GM12878 (cell line): ENCODE measurements around the gene ADPRM. TPM values are rescaled to one million over a fixed set of nuclear protein-coding genes. Genes with fewer than 3 reads are reported as not detected.
A peak's percentile ranks its signal among the peaks of the same experiment; 100 is the strongest.
"Not testable (repeated sequence)": the region's sequence is repeated elsewhere in the genome, so short reads cannot be mapped to it uniquely, and the experiment has no call there.

Source experiments
- ATAC-seq: fragments of 200-7000 bp; cut with Tn5 transposase; 3 replicates; pipeline ENCODE4 v1.9.1; 2020; ENCODE audit warnings: mild to moderate bottlenecking, moderate library complexity
- BruUV-seq: library from RNA; stranded (reverse); fragments of 400-500 nt; replicated peaks from 2 replicates; lab custom pipeline; 2021; lab: Mats Ljungman, UMichigan
- CTCF ChIA-PET: fragments of 300-600 bp; sonication (Branson Sonifier 250); formaldehyde crosslinking; extraction: SDS; loops from one replicate; lab custom pipeline; 2021; ENCODE audit warnings: inconsistent platforms; lab: Yijun Ruan, JAX
- POLR2A ChIA-PET: fragments of 350-600 bp; formaldehyde crosslinking; extraction: SDS; loops from one replicate; lab custom pipeline; 2021; ENCODE audit warnings: inconsistent platforms; lab: Charles Lee
- RAD21 ChIA-PET: fragments of 300-600 bp; sonication (Branson Sonifier 250); formaldehyde crosslinking; loops from one replicate; lab custom pipeline; 2023; ENCODE audit warnings: antibody characterized with exemption; ENCODE audit not compliant: unreplicated experiment; lab: Charles Lee
- SMC1A ChIA-PET: fragments of 300-600 bp; sonication (Branson Sonifier 250); formaldehyde crosslinking; loops from one replicate; lab custom pipeline; 2023; ENCODE audit not compliant: unreplicated experiment, uncharacterized antibody; lab: Charles Lee
- DNase-seq: peaks from one replicate; pipeline ENCODE4 v3.0.0-alpha.2; 2011; ENCODE audit warnings: low read depth, low spot score
- FAIRE-seq: peaks from 3 replicates; lab custom pipeline; 2011; peaks lifted over from hg19 to GRCh38; lab: Jason Lieb, UNC
- H2AFZ ChIP-seq: 2 replicates; pipeline ENCODE4 v1.6.0; 2011; ENCODE audit warnings: low read depth, low read length, control low read depth; ENCODE audit not compliant: control insufficient read depth
- H3K27ac ChIP-seq: 2 replicates; pipeline ENCODE4 v1.5.1; 2011; ENCODE audit warnings: control low read depth; ENCODE audit not compliant: control insufficient read depth, insufficient read depth
- H3K27me3 ChIP-seq, 2 experiments: replicated peaks in 1 of 2; 2 replicates each; pipeline versions ENCODE4 v1.6.0 to v1.6.1; 2011; ENCODE audit warnings: low read length in 1 of 2; ENCODE audit not compliant: control insufficient read depth in 2 of 2, insufficient read depth in 2 of 2
- H3K36me3 ChIP-seq, 2 experiments: 2 replicates each; pipeline ENCODE4 v1.5.1; 2011; ENCODE audit warnings: low read length in 1 of 2; ENCODE audit not compliant: control insufficient read depth in 2 of 2, insufficient read depth in 2 of 2
- H3K4me1 ChIP-seq: 2 replicates; pipeline ENCODE4 v1.6.1; 2011; ENCODE audit warnings: mild to moderate bottlenecking, low read length, moderate library complexity, mixed read lengths; ENCODE audit not compliant: control insufficient read depth, insufficient read depth
- H3K4me2 ChIP-seq: 2 replicates; pipeline ENCODE4 v1.6.0; 2011; ENCODE audit warnings: control low read depth; ENCODE audit not compliant: control insufficient read depth, insufficient read depth
- H3K4me3 ChIP-seq: fragments of 200-600 bp; sonication (generic); 2 replicates; pipeline ENCODE4 v1.5.1; 2016
- H3K79me2 ChIP-seq: 2 replicates; pipeline ENCODE4 v1.6.0; 2011; ENCODE audit warnings: low read length; ENCODE audit not compliant: control insufficient read depth, insufficient read depth
- H3K9ac ChIP-seq: 2 replicates; pipeline ENCODE4 v1.8.0; 2011; ENCODE audit warnings: low read length, control low read depth, mixed read lengths; ENCODE audit not compliant: control insufficient read depth, insufficient read depth
- H3K9me3 ChIP-seq: replicated peaks from 3 replicates; pipeline ENCODE4 v1.5.1; 2011; ENCODE audit warnings: mild to moderate bottlenecking, low read length; ENCODE audit not compliant: control insufficient read depth, insufficient read depth
- H4K20me1 ChIP-seq: 2 replicates; pipeline ENCODE4 v1.6.0; 2011; ENCODE audit not compliant: control insufficient read depth, insufficient read depth
- ZNF217 ChIP-seq: fragments of 450-650 bp; IDR thresholded peaks from 2 replicates; pipeline ENCODE4 v1.6.1; 2017; ENCODE audit warnings: antibody characterized with exemption, mild to moderate bottlenecking
- WGBS: methylation state at CpG from one replicate; pipeline ENCODE4 v1.1.6; 2016; ENCODE audit warnings: low lambda C conversion rate; ENCODE audit not compliant: insufficient replicate concordance, insufficient coverage; ENCODE audit errors: missing lambda C conversion rate; 5-methylcytosine and 5-hydroxymethylcytosine counted together
- in situ Hi-C: fragments of 300-500 bp; cut with MboI; formaldehyde crosslinking; loops from 9 replicates; pipeline ENCODE4 v1.14.3; 2018; ENCODE audit warnings: mixed read lengths
- intact Hi-C: fragments of 100-400 bp; cut with micrococcal nuclease; formaldehyde crosslinking; loops from one replicate; pipeline ENCODE4 v1.14.2; 2022; ENCODE audit not compliant: unreplicated experiment
- polyA plus RNA-seq, 11 experiments: library from polyadenylated mRNA; depleted of rRNA in 4 of 11; unstranded in 6 of 11; stranded (reverse) in 5 of 11; fragments of >200 nt; fragmentation: Nextera tagmentation in 4 of 11; fragmentation: Illumina TruSeq in 1 of 11; extraction: Ambion mirVana in 4 of 11; extraction: Trizol in 1 of 11; gene quantifications; 1 replicate in 1 of 11; 2 replicates in 10 of 11; pipeline versions ENCODE4 v1.2.1 to v1.2.3, GENCODE V29; 2011 to 2016; ENCODE audit warnings: inconsistent platforms in 2 of 11, missing spikeins in 2 of 11, low read depth in 1 of 11
- total RNA-seq, 4 experiments: library from RNA; depleted of rRNA in 3 of 4; stranded (reverse); fragments of >200 nt in 3 of 4; fragmentation: Illumina TruSeq in 1 of 4; extraction: Trizol in 1 of 4; gene quantifications; 2 replicates each; pipeline versions ENCODE4 v1.2.1 to v1.2.3, GENCODE V29; 2013 to 2021
- TF ChIP-seq, protein P1 (sequence below): fragments of 450-650 bp; IDR thresholded peaks from 2 replicates; pipeline ENCODE4 v1.6.1; 2017; ENCODE audit warnings: antibody characterized with exemption, mild to moderate bottlenecking, moderate library complexity
- TF ChIP-seq, protein P2 (sequence below): fragments of 450-650 bp; IDR thresholded peaks from 2 replicates; pipeline ENCODE4 v1.6.1; 2016; ENCODE audit warnings: mild to moderate bottlenecking, moderate library complexity, borderline replicate concordance
- TF ChIP-seq, protein P3 (sequence below): fragments of 450-650 bp; IDR thresholded peaks from 2 replicates; pipeline ENCODE4 v1.6.1; 2016; ENCODE audit warnings: mild to moderate bottlenecking

The ADPRM gene
- total and polyA plus RNA-seq, 10 of the 15 experiments (the other 5 are each of a cell fraction or from before 2014, with no cell fraction given), result 7.1 to 18.4 (median 8.8) TPM

DNA sequence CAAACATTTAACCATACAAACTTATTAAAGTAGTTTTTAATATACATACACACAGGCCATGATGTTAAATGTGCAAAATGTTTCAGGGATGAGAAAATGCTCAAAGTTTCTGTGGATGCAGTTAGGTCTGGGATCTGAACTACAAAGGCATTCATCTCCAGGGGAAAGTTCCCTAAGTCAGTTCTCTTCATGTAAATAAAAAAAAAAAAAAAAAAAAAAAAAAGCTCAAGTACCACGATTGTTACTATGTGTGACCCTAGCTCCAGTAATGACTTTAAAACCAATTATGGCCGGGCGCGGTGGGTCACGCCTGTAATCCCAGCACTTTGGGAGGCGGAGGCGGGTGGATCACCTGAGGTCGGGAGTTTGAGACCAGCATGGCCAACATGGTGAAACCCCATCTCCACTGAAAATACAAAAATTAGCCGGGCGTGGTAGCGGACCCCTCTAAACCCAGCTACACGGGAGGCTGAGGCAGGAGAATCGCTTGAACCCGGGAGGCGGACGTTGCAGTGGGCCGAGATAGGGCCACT, 1.5 kb upstream of the ADPRM start:
- BruUV-seq, in situ Hi-C loops: not testable (repeated sequence)

DNA sequence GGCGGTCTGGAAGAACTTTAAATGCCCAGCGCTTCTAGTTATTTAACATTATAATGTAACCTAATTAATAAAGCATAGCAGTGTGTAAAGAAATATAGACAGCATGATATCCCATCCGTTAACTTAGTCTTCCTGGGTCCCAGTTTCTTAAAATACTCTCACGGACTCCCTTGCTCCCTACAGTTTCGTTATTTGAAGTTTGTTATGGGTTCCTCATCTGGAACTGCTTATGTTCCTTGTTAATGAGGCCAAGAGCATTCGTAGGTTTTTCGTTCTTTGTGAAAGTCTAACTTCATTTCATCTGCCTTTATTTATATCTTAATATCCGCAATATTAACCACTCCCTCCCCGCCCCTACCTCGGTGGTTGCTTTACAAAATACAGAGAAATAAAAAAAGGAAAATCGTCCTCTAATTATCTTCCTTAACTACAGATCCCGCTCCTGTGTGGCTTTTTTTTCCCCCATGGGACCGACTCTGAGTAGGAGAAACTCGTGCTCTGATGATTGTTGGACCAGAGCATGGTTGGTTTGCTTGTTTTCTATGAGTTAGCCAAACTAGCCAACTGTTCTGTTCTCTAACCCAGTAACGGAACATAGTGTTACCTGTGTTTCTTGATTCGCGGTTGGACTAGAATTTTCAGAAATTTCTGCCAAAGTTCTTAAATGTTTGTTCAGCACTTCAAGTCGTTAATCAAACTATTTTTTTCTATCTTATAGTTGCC, 863 bp downstream of the ADPRM start:
- Histone ChIP-seq H3K4me1 (peaks cover 13% of the 10 kb centered on the region), H3K9me3 (no peaks in the 10 kb centered on the region), H3K36me3 (peaks cover 0 to 21% of the 10 kb centered on the region in 2 experiments; a peak in 2 of 4 replicates), H3K27me3 (no peaks in the 10 kb centered on the region), H3K27ac (peak overlapping the region; percentile 91), H3K4me2 (peak overlapping the region; percentile 72), H2AFZ (peak overlapping the region; percentile 89), H3K9ac (peak overlapping the region; percentile 95), H4K20me1 (no peaks in the 10 kb centered on the region), H3K79me2 (peaks cover 55% of the 10 kb centered on the region), H3K4me3 (peak overlapping the region; percentile 93)
- TSS peak; percentile 76 for BruUV-seq
- SMC1A ChIA-PET, result no interaction called here
- no peak for DNase-seq
- RAD21 ChIA-PET, result no interaction called here
- intact Hi-C loops (no loop called here), in situ Hi-C loops (no loop called here)
- CTCF ChIA-PET, result no interaction called here
- WGBS, result 7% methylated on average over 18 of the region's 18 CpGs
- POLR2A ChIA-PET, result no interaction called here
- FAIRE-seq, result no peak
- ATAC-seq, result no peak
- no peak for TF ChIP-seq ZNF217
- TF ChIP-seq, protein P1, sequence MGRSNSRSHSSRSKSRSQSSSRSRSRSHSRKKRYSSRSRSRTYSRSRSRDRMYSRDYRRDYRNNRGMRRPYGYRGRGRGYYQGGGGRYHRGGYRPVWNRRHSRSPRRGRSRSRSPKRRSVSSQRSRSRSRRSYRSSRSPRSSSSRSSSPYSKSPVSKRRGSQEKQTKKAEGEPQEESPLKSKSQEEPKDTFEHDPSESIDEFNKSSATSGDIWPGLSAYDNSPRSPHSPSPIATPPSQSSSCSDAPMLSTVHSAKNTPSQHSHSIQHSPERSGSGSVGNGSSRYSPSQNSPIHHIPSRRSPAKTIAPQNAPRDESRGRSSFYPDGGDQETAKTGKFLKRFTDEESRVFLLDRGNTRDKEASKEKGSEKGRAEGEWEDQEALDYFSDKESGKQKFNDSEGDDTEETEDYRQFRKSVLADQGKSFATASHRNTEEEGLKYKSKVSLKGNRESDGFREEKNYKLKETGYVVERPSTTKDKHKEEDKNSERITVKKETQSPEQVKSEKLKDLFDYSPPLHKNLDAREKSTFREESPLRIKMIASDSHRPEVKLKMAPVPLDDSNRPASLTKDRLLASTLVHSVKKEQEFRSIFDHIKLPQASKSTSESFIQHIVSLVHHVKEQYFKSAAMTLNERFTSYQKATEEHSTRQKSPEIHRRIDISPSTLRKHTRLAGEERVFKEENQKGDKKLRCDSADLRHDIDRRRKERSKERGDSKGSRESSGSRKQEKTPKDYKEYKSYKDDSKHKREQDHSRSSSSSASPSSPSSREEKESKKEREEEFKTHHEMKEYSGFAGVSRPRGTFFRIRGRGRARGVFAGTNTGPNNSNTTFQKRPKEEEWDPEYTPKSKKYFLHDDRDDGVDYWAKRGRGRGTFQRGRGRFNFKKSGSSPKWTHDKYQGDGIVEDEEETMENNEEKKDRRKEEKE, result no peak
- TF ChIP-seq, protein P2, sequence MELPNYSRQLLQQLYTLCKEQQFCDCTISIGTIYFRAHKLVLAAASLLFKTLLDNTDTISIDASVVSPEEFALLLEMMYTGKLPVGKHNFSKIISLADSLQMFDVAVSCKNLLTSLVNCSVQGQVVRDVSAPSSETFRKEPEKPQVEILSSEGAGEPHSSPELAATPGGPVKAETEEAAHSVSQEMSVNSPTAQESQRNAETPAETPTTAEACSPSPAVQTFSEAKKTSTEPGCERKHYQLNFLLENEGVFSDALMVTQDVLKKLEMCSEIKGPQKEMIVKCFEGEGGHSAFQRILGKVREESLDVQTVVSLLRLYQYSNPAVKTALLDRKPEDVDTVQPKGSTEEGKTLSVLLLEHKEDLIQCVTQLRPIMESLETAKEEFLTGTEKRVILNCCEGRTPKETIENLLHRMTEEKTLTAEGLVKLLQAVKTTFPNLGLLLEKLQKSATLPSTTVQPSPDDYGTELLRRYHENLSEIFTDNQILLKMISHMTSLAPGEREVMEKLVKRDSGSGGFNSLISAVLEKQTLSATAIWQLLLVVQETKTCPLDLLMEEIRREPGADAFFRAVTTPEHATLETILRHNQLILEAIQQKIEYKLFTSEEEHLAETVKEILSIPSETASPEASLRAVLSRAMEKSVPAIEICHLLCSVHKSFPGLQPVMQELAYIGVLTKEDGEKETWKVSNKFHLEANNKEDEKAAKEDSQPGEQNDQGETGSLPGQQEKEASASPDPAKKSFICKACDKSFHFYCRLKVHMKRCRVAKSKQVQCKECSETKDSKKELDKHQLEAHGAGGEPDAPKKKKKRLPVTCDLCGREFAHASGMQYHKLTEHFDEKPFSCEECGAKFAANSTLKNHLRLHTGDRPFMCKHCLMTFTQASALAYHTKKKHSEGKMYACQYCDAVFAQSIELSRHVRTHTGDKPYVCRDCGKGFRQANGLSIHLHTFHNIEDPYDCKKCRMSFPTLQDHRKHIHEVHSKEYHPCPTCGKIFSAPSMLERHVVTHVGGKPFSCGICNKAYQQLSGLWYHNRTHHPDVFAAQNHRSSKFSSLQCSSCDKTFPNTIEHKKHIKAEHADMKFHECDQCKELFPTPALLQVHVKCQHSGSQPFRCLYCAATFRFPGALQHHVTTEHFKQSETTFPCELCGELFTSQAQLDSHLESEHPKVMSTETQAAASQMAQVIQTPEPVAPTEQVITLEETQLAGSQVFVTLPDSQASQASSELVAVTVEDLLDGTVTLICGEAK, result no peak

More for the DNA sequence above, 1.5 kb upstream of the ADPRM start:
- peak overlapping the region; percentile 81 for H3K4me2 ChIP-seq
- WGBS, result 80% methylated on average over 14 of the region's 17 CpGs
- ATAC-seq, H4K20me1 ChIP-seq, RAD21 ChIA-PET, H3K4me1 ChIP-seq, intact Hi-C loops: not testable (repeated sequence)
- ChIA-PET CTCF (interaction anchor here (0.9 to 5.9 kb wide), 3 partner anchors 9 to 64 kb away, joined by 3 to 40 read pairs (median 13); no protein-coding TSS in a partner anchor), SMC1A (interaction anchor here (0.7 kb wide), 1 partner anchor 42 kb away, joined by 3 read pairs; no protein-coding TSS in a partner anchor), POLR2A (interaction anchor here (0.6 to 1.3 kb wide), 3 partner anchors 18 to 1304 kb away, joined by 3 to 7 read pairs (median 3); no protein-coding TSS in a partner anchor)
- TF ChIP-seq, protein P3, sequence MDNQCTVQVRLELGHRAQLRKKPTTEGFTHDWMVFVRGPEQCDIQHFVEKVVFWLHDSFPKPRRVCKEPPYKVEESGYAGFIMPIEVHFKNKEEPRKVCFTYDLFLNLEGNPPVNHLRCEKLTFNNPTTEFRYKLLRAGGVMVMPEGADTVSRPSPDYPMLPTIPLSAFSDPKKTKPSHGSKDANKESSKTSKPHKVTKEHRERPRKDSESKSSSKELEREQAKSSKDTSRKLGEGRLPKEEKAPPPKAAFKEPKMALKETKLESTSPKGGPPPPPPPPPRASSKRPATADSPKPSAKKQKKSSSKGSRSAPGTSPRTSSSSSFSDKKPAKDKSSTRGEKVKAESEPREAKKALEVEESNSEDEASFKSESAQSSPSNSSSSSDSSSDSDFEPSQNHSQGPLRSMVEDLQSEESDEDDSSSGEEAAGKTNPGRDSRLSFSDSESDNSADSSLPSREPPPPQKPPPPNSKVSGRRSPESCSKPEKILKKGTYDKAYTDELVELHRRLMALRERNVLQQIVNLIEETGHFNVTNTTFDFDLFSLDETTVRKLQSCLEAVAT, result peak; percentile 75
- TF ChIP-seq, all 136 proteins: peak for 1; not testable (repeated sequence) for 135
- not testable (repeated sequence) for H3K27me3 ChIP-seq, FAIRE-seq, DNase-seq, H3K9me3 ChIP-seq, H3K27ac ChIP-seq, H2AFZ ChIP-seq
- H3K4me3 ChIP-seq, result peak overlapping the region; percentile 93
- peak overlapping the region; percentile 95 for H3K9ac ChIP-seq
- peaks cover 0 to 34% of the 10 kb centered on the region in 2 experiments; a peak in 3 of 4 replicates for H3K36me3 ChIP-seq
- H3K79me2 ChIP-seq, result peaks cover 55% of the 10 kb centered on the region
